Right atrium auricular region (tissue), 2 donors: ENCODE data around the gene TMEM95. TPM values are rescaled to one million over a fixed set of nuclear protein-coding genes. Genes with fewer than 3 reads are reported as not detected.
A peak's percentile ranks its signal among the peaks of the same experiment; 100 is the strongest.
"Not testable (repeated sequence)": the region's sequence is repeated elsewhere in the genome, so short reads cannot be mapped to it uniquely, and the experiment has no call there.

Experiments
- DNase-seq: peaks from one replicate; pipeline ENCODE4 v3.0.0-alpha.2; 2019; ENCODE audit warnings: low spot score
- H3K27ac ChIP-seq, 2 donors: fragments of 200-600 bp; sonication (generic); 1 replicate in 1 of 2; 2 replicates in 1 of 2; pipeline ENCODE4 v1.5.1; 2016 to 2019
- H3K27me3 ChIP-seq, 2 donors: fragments of 200-600 bp; sonication (generic); one replicate each; pipeline versions ENCODE4 v1.5.1 to v1.6.0; 2017 to 2019
- H3K36me3 ChIP-seq: fragments of 200-600 bp; sonication (generic); one replicate; pipeline ENCODE4 v1.5.1; 2016
- H3K4me1 ChIP-seq, 2 donors: fragments of 200-600 bp; sonication (generic); one replicate each; pipeline versions ENCODE4 v1.5.1 to v1.6.0; 2017 to 2019
- H3K4me3 ChIP-seq, 2 donors: fragments of 200-600 bp; sonication (generic); 1 replicate in 1 of 2; 2 replicates in 1 of 2; pipeline ENCODE4 v1.5.1; 2017 to 2019; ENCODE audit warnings: mild to moderate bottlenecking in 1 of 2, moderate library complexity in 1 of 2
- H3K9me3 ChIP-seq, 2 donors: fragments of 200-600 bp; sonication (generic); one replicate each; pipeline ENCODE4 v1.5.1; 2019
- CTCF ChIP-seq, 2 donors: fragments of 200-600 bp; sonication (generic); IDR thresholded peaks; one replicate each; pipeline ENCODE4 v1.5.1; 2019; ENCODE audit warnings: antibody characterized with exemption in 2 of 2
- total RNA-seq, 2 donors: library from RNA; depleted of rRNA; stranded (reverse); fragments of >200 nt; gene quantifications; one replicate each; pipeline ENCODE4 v1.1.0, GENCODE V29; 2016

Gene TMEM95
- total RNA-seq, 2 donors from 2014 or later: not detected

GRCh38 chr17:7332111-7332510 is 22.8 kb upstream of the TMEM95 start:
- no peak overlapping the region for H3K27ac ChIP-seq

GRCh38 chr17:7332600-7333069 is 22.3 kb upstream of the TMEM95 start:
- not testable (repeated sequence) for H3K9me3 ChIP-seq, H3K36me3 ChIP-seq, H3K4me3 ChIP-seq, H3K27me3 ChIP-seq, H3K27ac ChIP-seq, DNase-seq
- peaks cover 0 to 19% of the 10 kb centered on the region in 2 donors for H3K4me1 ChIP-seq

More at GRCh38 chr17:7332111-7332510, 22.8 kb upstream of the TMEM95 start:
- Histone ChIP-seq H3K4me1 (peaks cover 0 to 22% of the 10 kb centered on the region in 2 donors), H3K36me3 (no peaks in the 10 kb centered on the region), H3K4me3 (no peak overlapping the region), H3K9me3 (no peaks in the 10 kb centered on the region), H3K27me3 (no peaks in the 10 kb centered on the region)
- TF ChIP-seq CTCF (IDR thresholded peaks at IDR 0.05): no peak
- no peak for DNase-seq

- TF ChIP-seq CTCF (IDR thresholded peaks at IDR 0.05): no peak
- DNase-seq: no peak
- peaks cover 0 to 6% of the 10 kb centered on the region in 2 donors for H3K4me1 ChIP-seq
- no peak overlapping the region for H3K4me3 ChIP-seq
- no peaks in the 10 kb centered on the region for H3K36me3 ChIP-seq
- H3K9me3 ChIP-seq: no peaks in the 10 kb centered on the region
- H3K27ac ChIP-seq: no peak overlapping the region
- H3K27me3 ChIP-seq: no peaks in the 10 kb centered on the region
These were observed 19.9 kb upstream of the TMEM95 start for GRCh38 chr17:7334938-7335538.

GRCh38 chr17:7335765-7336164 is 19.2 kb upstream of the TMEM95 start:
- H3K36me3 ChIP-seq, H3K27me3 ChIP-seq, H3K9me3 ChIP-seq, H3K4me1 ChIP-seq, H3K27ac ChIP-seq, DNase-seq, H3K4me3 ChIP-seq: not testable (repeated sequence)

GRCh38 chr17:7336240-7337175 is 18.4 kb upstream of the TMEM95 start, which contains the start of gene ACAP1:
Gene ACAP1, plus strand, starts transcription at chr17:7336529. Its CDS starts 206 bp downstream, at chr17:7336735.
- Histone ChIP-seq H3K9me3 (no peaks in the 10 kb centered on the region), H3K4me3 (peak within 1 kb of the TSS in 1 of 2 donors; percentile 17), H3K36me3 (no peaks in the 10 kb centered on the region), H3K27me3 (no peaks in the 10 kb centered on the region), H3K4me1 (no peaks in the 10 kb centered on the region), H3K27ac (no peak within 1 kb of the TSS)
- no peak for DNase-seq
- TF ChIP-seq CTCF (IDR thresholded peaks at IDR 0.05): no peak

GRCh38 chr17:7337600-7337999 is 17.4 kb upstream of the TMEM95 start:
- H3K27me3 ChIP-seq, H3K27ac ChIP-seq, H3K9me3 ChIP-seq, H3K36me3 ChIP-seq, H3K4me3 ChIP-seq, DNase-seq, H3K4me1 ChIP-seq: not testable (repeated sequence)

GRCh38 chr17:7340179-7340578 is 14.8 kb upstream of the TMEM95 start:
- Histone ChIP-seq H3K36me3 (no peaks in the 10 kb centered on the region), H3K27me3 (no peaks in the 10 kb centered on the region)

More at GRCh38 chr17:7340179-7340578, 14.8 kb upstream of the TMEM95 start:
- H3K9me3 ChIP-seq: no peaks in the 10 kb centered on the region
- no peak overlapping the region for H3K4me3 ChIP-seq
- no peak overlapping the region for H3K27ac ChIP-seq
- H3K4me1 ChIP-seq: no peaks in the 10 kb centered on the region
- DNase-seq: no peak
- no peak for TF ChIP-seq CTCF (IDR thresholded peaks at IDR 0.05)
